ENCODE results near the gene CUX1.

The CUX1 gene

DNA sequence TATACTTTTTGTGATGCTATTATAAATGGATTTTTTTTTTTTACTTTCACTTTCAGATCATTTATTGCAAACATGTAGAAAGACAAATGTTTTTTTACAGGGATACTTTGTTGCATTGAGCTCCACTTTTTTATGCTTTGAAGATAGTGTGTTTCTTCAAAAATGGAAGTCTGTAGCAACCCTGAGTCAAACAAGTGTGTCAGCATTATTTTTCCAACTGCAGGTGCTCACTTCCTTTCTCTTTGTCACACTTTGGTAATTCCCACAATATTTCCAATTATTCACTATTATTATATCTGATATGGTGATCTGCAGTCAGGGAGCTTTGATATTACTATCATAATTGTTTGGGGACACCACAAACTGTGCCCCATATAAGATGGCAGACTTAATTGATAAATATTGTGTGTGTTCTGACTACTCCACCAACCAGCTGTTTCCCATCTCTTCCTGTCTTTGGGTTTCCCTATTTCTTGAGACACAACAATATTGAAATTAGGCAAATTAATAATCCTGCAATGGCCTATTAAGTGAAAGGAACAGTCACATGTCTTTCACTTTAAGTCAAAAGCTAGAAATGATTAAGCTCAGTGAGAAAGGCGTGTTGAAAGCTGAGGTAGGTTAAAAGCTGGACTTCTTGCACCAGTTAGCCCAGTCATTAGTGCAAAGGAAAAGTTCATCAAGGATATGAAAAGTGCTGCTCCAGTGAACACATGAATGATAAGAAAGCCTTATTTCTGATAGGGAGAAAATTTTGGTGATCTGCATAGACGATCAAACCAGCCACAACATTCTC lies 238.0 kb downstream of the CUX1 start:
- no peak for DNase-seq

DNA sequence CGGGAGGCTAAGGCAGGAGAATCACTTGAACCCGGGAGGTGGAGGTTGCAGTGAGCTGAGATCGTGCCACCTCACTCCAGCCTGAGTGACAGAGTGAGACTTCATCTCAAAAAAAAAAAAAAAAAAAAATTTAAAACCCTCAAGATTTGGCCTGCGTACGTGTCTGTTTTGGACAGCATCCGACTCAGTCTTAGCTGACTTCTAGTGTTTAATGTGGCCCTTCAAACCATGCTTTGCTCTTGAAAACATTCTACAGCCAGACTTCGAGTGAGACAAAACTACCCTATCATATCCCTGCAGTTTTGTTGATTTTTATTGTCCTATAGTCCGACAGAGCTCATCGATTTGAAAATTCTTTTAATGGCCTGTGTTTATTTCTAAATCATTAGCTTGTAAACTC lies 242.1 kb downstream of the CUX1 start:
- DNase-seq, result no peak

DNA sequence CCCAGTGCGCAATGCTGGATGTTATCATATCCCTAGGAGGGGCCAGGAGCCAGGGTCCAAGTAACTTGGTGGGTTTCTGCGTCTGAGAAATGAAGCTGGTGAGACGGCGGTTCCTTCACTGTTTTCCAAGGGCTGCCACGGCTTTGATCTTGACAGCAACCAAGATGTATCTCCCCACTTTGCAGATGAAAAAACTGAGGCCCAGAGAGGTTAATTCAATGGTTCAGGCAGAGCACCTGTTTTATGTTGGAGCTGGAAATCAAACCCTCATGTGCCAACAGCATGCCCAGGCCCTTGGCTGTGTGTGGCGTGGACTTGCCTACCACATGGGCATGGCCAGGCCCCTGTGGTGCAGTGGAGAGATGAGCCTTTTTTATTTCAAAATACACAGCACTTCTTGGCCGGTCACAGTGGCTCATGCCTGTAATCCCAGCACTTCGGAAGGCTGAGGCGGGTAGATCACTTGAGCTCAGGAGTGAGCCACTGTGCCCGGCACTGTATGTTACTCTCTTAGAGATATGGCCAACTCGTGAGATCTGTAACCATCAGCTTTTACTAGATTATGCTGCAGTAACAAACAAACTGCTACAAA lies 244.0 kb downstream of the CUX1 start:
- DNase-seq, result no peak

DNA sequence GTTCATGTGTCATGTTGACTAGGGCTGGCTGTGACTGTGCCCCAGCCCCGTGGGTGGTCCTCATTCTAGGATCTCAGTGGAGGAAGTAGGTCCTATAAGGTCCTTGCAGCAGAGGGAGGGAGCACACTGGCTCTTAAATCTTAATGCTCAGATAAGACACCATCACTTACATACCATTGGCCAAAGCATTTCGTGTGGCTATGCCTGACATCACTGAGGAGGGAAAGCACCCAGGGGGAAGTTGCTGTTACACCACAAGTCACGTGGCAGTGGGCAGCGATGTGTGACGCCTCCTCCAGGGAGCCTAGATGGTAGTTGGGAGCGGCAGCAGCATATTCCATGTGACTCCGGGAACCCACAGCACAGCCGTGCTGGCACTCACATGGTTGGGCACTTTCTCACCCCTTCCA lies 244.6 kb downstream of the CUX1 start:
- no peak for DNase-seq

GRCh38 chr7:102063690-102064180 lies 246.3 kb downstream of the CUX1 start:
- no peak for DNase-seq

DNA sequence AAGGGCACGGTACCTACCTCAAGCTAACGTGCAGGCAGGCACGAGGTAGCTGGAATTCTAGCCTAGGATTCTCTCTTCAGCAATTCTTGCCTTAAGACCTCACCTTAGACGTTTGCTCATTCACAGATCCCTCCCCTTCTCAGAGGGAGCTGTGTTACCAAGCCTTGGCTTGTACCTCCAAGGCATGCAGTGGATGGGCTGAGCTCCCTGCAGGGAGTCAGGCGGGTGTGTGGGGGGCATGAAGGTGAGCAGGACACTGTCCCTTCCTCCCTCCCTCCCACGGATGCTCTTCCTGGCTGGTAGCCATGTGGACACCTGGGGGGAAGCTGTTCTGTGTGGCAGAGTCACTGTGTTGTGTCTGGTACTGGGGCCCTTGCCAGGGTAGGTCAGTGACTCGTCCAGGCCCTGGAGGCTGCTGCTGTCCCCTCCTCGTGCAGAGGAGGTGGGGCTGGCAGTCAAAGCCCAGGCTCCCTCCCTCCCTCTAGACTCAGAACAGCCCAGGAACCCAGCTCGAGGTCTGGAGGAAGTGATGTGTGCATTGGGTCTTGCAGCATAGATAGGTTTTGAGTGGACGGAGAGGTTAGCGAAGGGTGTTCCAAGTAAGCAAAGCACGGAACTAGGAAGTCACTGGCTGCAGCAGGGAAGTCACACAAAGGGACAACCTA lies 247.1 kb downstream of the CUX1 start:
- no peak for DNase-seq

GRCh38 chr7:102065226-102065625 lies 247.8 kb downstream of the CUX1 start:
- DNase-seq, result no peak

GRCh38 chr7:102066476-102066875 lies 249.1 kb downstream of the CUX1 start:
- DNase-seq, result no peak

- no peak for DNase-seq
Observed at GRCh38 chr7:102068846-102069245, 251.4 kb downstream of the CUX1 start.

DNA sequence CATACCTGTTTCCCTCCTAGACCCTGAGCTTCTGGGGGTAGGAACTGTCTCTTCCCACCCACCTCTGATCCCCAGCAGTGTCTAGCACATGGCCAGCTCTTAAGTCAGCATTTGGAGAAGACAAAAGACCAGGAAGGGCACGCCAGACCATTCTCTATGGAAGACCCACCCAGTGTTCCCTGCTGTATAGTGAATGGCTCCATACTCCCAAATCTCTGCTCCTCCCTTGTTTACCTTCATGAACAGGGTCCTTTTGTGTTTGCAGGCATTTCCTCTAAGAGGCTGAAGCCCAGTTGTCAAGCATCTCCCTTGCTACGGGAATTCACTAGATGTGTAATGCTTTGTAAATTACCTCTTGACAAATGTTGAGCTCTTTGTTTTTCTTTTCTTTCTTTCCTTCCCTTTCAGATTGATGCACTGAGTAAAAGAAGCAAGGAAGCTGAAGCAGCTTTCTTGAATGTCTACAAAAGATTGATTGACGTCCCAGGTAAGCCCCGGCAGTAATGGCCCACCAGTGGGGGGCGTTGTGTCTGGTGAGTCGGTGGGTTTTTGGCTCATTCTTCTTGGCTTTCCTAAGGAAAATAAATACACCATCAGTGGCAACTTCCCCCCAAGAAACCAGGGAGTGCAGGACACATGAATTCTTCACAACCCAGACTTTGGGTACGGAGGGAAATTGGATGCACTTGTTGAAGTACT lies 252.7 kb downstream of the CUX1 start:
- DNase-seq, result no peak

GRCh38 chr7:102072003-102072402 lies 254.6 kb downstream of the CUX1 start:
- no peak for DNase-seq

GRCh38 chr7:102072636-102073209 lies 255.3 kb downstream of the CUX1 start:
- no peak for DNase-seq

DNA sequence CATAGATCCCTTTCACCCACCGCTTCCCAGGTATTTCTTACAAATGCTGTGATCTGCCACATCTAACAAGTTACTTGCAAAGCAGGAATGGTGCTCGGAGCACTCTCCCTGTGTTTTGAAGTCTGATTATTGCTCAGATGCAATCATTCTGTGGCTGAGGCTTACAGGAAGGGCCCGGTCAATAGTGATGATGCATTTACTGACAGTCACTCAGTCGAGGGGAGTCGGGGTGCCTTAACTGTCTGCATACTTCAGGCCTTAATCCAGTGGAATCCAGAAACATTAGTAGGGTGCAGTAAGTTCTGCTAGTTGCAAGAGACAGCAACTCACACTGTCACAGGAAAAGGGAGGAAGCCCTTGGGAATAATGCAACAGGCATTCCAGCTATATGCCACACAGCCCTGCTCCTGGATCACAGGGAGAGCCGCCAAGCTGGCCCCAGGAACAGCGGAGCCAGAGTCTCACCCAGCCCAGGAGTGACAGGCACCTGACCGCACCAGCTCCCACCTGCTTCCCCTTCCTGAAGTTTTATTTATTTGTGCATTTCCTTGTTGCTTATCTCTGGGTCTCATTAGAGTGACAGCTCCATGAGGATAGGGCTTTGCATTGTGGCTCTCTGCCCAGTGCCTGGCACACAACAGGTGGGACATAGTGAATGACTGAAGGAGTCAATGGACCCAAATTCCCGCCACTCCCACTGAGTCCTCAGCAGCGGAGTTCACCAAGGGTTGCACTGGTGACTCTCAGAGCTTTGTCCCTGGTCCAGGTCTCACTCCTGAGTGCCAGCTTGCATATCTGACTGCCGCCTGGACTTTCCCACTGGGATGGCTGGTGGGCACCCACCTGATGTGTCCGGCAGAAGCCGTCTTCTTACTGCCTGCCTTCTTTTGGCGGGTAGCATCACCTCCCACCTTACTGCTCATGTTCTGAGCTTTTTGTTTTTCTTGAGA lies 256.8 kb downstream of the CUX1 start:
- DNase-seq, result no peak

GRCh38 chr7:102075126-102075525 lies 257.7 kb downstream of the CUX1 start:
- DNase-seq, result no peak

DNA sequence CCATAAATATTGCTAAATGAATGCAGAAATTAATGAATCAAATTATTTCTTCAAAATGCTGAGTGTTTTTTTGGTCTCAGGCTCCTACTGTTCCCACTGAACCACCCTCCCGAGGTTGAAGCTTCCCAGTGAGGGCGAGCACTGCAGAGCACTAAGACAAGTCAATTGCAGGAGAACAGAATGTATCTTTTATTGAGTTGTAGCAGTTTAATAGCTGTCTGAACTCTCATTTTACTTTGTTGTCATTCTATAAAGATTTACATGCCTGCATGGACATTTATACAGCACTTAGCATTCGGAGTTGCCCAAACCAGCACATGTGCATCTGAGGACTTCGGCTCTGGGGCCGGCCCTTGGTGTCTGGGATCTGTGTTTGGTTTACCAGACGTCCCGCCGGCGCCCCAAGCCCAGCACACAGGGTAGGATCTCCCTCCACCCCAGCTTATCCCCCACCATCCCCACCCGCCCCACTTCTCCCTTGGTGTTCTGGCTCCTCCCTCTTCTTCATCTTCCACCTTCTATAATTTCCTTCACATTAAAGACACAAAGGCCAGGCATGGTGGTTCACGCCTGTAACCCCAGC lies 258.2 kb downstream of the CUX1 start:
- no peak for DNase-seq

DNA sequence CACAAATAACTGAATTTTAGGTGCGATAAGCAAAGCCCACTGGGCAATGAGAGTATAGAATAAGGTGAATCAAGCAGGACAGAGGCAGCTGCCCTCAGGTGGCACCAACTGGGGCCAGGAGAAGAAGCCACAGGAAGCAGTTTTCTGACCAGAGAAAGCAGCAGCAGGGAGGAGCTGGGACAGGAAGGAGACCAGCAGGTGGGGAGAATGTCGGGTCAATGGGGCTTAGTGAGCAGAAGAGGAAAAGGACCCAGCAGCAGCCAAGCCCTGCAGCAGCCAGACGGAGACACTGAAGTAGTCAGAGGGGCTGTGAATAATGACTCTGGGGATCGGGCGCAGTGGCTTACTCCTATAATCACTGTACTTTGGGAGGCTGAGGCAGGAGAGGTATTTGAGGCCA lies 259.7 kb downstream of the CUX1 start:
- DNase-seq, result peak; percentile 5

GRCh38 chr7:102079140-102080018 lies 262.0 kb downstream of the CUX1 start:
- peak; percentile 2 for DNase-seq

- no peak for DNase-seq
Observed at GRCh38 chr7:102080019-102080433, 262.6 kb downstream of the CUX1 start.

DNA sequence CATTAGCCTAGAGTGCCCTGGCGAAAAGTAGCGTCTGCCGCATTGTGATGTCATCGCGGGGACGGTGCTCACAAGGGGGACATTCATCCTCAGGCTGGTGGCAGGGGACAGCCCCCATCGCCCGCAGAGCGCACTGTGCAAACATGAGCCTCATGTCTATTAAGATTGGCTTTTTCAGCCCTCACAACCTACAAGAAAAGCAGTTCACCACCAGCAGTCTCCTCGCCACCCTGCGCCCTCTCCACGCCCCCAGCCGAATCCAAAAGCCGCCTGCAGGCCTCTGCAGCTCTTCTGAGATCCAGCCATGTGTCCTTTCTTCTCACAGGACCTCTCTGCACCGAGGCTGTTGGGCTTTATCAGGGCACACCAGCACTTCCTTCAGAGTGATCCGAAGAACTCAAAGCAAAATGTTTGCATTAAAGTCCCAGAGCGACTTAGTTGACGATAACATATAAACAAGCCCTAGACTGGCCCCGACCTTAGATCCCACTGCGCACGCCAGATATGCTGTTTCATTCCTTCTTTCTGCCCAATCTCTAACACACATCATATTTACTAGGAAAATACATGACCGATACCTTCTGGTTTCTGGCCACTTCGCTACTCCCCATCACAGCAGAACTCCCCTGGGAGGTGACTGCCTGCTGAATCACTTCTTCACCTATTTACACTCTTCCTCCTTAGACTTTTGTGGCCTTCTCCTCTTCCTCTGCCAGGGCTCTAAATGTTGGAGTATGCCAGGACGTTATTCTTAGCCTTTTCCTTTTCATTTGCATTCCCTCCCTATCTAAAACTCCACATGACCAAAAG lies 263.2 kb downstream of the CUX1 start:
- DNase-seq, result no peak

- DNase-seq, result no peak
Observed at GRCh38 chr7:102081244-102081627, 263.8 kb downstream of the CUX1 start.
